NCI-H146 (cell line): ENCODE data around the gene SOX6.
"Not testable (repeated sequence)": the region's sequence is repeated elsewhere in the genome, so short reads cannot be mapped to it uniquely, and the experiment has no call there.

Experiments used
- DNase-seq: peaks from one replicate; lab custom pipeline; 2025; lab: John Stamatoyannopoulos, UW

Gene SOX6

DNA sequence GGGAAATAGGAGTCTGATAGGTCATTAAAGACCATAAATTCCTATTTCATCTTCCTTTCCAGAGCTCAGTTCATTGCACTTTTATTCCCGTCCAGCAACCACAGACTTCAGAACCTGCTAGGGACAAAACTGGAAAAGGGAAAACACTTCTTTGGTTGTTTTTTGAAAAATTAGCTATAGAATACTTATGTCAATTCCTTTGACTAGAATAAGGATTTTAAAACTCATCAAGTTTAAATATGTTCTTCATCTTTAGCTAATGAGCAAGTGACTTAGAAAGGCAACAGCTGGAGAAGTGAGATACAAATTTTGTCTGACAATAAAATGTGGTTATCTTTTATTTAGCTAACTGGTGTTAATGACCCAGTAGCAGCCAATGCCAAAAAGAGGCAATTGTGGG, 206.9 kb downstream of the SOX6 start:
- no peak for DNase-seq

DNA sequence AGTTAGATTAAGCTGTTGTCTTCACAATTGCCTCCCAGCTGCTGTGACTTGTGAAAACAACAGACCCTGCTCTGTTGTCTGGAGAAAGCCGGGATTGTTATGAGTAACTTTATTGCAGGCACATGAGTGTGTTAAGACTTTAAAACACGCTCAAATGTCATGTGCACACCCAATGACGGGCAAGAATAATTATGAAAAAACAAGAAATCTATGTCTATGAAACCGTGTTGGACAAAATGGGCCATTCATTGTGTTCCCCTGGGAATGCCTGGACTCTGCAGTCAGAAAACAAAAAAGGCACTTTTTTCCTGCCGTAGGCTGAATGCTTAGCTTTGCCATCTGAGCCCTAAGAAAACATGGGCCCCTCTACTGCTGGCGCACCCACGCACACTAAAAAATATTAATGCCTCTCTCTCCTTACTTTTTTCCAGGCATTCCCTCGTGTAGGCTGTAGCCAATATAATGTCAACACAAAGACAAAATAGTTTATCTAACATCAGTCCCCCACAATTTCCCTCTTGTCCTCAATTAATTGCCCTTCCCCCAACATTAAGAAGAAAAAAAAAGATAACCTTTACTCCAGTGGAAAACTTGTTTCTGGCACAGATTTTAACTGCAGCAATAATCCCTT, 207.9 kb downstream of the SOX6 start:
- DNase-seq = peak; percentile 4

DNA sequence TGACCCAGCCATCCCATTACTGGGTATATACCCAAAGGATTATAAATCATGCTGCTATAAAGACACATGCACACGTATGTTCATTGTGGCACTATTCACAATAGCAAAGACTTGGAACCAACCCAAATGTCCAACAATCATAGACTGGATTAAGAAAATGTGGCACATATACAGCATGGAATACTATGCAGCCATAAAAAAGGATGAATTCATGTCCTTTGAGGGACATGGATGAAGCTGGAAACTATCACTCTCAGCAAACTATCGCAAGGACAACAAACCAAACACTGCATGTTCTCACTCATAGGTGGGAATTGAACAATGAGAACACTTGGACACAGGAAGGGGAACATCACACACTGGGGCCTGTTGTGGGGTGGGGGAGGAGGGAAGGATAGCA, 209.4 kb downstream of the SOX6 start:
- not testable (repeated sequence) for DNase-seq

DNA sequence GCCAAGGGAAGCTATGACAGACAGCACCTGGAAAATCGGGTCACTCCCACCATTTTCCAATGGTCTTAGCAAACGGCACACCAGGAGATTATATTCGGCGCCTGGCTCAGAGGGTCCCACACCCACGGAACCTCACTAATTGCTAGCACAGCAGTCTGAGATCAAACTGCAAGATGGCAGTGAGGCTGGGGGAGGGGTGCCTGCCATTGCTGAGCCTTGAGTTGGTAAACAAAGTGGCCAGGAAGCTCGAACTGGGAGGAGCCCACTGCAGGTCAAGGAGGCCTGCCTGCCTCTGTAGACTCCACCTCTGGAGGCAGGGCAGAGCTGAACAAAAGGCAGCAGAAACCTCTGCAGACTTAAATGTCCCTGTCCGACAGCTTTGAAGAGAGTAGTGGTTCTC, 214.7 kb downstream of the SOX6 start:
- DNase-seq = not testable (repeated sequence)

DNA sequence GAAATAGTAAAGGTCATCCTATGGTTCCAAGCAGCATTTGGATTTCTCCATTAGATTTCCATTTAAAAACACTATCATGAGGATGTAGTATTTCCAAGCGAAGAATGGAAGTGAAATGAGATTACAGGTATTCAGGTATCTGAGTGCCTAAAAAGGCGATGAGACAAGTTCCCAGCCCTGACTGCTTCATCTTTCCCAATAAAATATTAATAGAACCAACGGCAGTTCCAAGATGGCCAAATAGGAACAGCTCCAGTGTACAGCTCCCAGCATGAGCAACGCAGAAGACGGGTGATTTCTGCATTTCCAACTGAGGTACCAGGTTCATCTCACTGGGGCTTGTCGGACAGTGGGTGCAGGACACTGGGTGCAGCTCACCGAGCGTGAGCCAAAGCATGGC, 215.2 kb downstream of the SOX6 start:
- not testable (repeated sequence) for DNase-seq

DNA sequence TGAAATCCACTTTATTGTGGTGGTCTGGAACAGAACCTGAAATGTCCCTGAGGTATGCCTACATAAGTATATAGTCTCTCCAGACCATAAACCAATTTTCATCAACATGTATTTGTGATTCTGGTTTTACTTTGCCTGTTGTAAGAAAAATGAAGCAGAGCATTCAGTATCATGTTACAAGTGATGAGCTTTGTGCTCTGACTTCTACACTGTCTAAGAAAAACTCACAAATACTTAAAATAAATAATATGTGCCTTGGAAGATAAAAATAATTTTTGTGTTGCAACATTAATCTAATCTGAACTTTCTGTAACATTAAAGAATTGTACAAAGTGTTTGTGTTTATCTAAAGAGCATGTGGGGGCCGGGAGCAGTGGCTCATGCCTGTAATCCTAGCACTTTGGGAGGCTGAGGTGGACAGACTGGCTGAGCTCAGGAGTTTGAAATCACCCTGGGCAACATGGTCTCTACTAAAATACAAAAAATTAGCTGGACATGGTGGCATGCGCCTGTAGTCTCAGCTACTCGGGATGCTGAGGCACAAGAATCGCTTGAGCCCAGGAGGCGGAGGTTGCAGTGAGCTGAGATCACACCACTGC, 219.5 kb downstream of the SOX6 start:
- DNase-seq = no peak

DNA sequence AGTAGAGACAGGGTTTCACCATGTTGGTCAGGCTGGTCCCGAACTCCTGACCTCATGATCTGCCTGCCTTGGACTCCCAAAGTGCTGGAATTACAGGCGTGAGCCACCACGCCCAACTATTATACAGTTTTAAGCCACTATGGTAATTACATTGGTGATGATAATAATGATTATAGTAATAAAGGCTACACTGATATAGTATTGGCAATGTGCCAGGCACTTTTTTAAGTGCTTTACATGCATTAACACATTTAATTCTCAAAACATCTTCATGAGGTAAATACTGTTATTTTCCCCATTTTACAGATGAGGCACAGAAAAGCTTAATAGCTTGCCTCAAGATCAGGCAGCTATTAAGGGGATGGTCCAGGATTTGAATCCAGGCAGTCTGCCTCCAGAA, 222.5 kb downstream of the SOX6 start:
- no peak for DNase-seq

DNA sequence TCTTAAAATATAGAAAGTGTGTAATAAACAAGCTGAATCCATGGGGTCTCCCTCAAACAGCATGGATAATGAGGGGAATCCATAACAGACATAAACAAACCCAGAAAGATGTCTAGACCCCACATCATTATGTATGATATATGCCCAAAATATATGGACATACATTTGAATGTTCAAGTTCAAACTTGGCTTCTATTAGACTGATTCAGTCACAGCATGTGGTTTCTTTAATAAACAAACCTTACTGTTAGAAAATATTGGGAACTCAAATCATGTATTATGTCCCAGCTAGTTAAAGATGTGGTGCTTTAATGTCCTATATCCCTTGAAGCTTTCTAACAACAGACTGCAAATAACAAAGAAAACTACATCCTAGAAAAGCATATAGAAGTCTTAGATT, 228.6 kb downstream of the SOX6 start:
- DNase-seq = no peak

DNA sequence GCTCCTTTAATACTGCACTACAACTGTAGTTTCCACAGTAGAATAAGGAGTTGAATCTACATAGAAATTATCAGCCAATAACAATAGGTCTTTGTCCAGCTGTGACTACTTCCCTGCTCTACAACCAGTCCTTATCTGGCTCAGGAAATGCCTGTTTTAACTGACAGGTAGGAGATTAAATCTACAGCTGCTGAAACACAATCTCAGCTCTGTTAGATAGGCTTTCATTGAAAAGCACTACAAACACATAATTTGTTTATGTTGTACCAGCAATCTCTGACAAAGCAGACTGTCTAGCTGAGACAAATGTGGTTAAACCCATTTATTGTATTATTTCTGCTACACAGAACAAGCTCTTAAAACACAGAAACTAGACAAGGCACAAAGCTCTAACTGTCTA, 230.0 kb downstream of the SOX6 start:
- DNase-seq = peak; percentile 86

DNA sequence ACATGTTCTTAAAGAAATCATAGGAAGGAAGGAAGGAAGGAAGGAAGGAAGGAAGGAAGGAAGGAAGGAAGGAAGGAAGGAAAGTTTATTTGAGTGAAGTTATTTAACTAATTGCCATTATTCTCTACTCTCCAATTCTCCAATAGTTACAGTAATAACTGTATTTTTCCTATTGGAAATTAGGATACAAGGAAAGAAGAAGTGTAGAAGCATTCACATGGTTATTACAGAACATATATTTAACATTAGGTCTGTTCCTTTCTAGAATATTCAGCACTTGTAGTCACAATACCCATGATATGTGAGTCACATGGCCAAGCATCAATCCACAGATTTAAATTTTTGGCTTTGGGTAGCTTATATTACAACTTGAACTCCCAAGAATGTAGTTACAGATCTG, 230.6 kb downstream of the SOX6 start:
- DNase-seq = no peak

DNA sequence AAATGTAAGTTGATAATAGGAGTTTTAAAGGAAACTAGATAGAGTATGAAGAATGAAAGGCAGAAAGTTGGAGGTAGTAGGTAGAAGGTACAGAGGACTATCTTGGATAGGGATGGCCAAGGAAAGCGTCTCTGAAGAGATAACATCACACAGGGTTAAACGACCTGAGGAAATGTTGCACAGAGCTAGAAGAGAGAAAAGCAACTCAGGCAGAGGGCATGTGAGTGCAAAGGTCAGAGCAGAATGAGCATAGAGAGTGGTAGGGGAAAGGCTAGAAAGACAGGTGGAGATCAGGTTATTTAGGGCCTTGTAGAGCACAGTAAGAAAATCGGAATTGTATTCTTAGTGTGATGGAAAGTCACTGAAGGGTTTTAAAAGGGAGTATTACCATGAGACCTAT, 232.0 kb downstream of the SOX6 start:
- DNase-seq = no peak

DNA sequence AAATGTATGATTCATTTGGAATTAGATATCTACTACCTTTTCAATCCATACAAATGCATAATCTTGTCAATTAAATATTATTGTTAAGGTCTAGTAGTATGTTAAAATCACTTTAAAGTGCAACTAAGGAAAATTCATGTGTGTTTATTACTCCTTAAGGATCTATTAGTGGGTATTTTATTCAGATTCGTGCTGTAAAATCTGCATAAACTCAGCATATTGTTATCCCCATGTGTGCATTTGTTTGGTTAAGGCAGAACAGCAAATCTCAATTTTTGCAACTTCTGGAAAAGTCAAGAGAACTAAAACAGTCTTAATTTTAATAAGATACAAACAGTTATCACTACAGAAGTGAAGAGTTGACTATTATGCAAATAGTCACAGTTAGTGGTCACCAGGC, 234.5 kb downstream of the SOX6 start:
- DNase-seq = no peak

DNA sequence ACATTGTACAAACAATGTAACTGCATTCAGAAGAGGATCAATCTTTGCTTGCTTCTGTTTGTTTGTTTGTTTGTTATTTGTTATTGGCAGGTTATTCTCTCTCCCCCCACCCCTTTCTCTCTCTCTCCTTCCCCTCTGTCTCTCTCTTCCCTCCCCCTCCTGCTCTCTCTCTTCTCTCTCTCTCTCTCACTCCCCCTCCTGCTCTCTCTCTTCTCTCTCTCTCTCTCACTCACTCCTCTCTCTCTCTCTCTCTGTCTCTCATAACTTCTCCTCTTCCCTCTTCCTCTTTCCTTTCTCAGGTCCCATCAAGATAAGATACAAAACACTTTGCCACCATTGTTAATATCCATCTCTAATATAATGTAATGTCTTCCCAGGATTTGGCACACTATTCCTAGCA, 236.3 kb downstream of the SOX6 start:
- no peak for DNase-seq

DNA sequence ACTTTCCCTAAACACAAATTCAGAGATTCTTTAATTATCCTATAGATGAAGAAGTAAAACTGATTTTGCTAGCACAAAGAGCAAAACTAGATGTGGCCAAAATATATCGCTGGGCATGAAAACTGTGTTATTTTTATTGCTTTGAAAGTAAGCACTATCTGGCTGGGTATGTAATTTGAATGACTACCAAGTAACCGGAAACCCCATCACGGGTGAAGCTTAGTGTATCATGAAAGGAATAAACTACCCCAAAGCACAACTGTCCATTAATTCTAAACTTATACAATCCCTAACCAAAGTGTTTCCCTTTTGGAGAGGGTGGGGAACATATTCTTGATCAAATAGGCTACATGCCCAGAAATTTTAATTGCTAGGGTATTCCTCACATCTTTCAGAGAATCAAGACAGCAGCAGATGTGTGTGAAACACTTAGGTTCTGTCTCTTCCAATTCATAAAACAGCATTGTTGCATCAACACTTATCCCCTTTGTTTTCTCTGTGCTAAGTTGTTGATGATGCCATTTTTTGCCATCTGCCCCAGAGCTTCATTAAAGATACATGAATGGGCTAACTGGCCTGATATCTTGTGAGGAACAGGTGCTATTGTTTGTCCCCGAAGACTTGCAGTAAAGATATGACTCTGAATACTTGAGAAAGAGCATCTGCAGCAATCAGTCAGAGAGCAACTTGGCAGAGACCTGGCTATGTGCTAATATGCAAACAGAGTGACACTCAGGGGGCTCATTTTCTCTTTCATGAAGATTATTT, 238.2 kb downstream of the SOX6 start:
- DNase-seq = no peak

DNA sequence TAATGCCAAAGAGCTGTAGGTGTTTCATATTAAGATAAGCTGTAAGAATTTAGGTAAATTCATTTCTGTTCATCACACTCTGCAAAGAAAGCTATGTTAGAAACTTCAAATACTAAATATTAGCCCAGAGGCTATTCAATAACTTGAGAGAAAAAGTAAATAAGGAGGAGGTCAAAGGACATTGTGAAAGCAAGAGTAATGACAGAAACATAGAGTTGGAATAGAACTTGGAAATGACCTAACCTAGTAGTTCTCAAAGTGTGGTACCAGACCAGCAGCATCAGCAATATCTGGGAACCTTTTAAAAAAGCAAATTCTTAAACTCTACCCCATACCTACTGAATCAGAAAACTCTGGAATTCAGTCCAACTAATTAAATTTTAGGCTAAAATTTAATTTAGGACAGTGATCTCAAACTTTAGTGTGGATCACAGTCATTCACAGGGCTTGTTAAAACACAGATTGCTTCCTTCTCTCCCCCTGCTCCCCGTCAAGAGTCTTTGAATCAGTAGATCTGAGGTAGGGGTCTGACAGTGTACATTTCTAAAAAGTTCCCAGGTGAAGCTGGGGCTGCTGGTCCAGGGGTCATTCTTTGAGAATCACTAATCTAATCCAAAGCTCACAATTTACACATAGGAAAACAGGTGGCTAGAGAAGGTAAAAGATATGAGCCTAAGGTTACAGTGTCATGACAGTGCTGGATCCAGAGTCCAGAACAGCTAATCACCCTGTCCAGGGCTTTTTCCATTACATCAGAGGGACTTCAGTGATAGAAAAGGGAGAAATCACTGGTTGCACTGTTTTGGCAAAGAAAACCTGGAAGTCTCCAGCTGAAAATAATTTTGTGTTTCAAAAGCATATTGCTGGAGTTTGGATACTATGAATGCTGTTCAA, 241.1 kb downstream of the SOX6 start:
- DNase-seq = no peak

DNA sequence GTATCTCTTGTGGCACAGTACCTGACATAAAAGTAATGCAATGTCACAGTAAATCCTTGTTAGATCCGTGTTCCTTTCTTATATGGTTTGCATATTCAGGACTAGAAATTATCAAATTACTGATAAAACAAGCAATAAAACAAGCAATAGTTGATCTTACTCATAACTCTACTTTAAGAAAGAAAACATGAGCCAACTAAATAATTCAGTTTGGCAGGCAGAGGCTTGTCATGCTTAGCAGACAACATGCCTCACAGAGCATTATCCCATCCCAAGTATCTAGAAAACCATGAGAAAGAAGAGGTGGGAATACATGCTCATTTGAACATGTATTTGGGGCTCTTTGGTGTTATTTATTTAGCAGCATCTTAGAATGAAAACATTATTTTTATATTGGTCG, 241.9 kb downstream of the SOX6 start:
- DNase-seq = no peak

DNA sequence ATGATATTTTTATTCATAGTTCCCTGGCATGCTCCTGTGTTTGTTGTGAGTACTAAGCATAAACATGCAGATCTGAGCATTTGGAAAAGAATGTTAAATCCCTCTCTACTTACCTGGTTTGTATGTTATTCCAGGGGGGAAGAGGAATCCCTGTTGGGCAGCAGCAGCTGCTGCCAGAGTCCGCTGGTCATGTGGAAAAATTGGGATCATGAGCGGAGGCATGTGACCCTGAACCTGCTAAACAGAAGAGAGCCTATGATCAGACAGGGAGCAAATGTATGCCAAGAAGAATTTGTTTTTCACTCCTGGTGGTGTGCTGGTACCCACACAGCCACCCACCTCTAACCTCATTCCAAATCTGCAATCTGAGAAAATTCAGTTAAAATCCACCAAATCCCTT, 244.7 kb downstream of the SOX6 start:
- no peak for DNase-seq

DNA sequence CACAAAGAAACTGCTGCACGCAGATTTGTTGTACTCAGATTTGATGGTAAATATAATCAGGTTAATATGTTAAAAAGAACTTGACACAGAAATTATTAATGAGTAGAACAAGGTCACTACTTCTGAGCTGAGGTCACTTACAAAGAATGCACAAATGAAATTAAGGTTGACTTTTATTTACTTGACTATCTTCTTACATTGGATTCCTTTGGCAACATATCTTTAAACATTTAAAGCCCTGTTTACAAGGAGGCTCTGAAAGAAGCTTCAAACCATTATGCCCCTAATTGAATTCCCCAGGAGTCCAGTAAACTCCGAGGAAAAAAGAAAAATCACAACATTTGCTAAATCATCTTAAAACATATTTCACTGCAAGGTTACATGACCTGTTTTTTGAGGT, 245.5 kb downstream of the SOX6 start:
- DNase-seq = no peak

DNA sequence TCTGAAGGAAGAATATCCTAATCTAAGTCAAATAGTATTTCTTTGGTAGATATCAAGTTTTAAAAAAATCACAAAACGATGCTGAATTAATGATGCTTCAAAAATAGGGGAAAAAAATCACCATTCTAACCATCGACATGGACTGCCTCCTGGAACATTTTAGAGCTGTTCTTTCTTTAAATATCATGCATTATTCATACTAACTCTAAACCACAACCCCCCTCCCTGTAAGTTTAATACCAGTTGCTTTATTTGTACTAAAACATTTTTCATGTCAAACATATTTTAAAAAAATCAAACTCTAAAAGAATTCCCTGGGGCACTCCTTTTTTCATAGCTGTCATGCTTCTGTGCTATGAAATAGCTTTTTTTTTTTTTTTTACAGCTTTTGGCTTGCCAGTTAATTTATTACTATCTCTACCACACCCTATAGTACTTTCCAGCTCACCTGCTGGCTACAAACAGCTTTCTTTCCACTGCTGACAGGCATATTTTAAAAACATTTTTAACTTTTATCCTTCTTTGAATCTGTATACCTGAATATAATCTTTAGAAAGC, 256.9 kb downstream of the SOX6 start:
- DNase-seq = peak; percentile 6

DNA sequence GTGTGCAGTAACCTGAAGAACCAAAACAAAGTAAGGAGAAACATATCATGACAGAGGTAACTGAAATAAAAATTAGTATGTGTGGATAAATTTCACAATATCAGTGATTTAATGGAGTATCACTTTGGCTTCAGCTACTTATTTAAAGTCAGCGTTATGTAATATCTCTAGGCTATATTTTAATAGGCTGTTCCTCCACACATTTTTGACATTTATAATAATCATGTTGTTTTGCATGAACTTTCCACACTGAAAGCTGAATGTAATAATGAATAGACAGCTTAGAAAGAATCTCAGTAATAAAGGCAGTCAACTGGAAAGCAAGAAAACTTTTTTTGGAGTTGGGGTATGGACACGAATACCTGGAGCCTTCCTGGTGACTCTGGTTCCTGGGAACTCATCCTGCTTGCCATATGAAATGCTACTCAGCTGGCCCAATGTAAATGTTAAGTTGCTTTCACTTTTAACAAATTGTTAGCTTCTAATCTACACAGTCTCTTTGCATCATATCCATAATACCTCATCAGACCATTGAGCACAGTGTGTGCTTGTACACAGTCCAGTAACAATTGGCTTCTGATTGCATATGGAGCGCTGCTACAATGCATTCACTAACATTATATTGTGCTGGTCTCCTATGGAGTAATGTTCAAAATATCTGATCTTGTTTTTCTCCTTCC, 257.7 kb downstream of the SOX6 start:
- peak; percentile 8 for DNase-seq

DNA sequence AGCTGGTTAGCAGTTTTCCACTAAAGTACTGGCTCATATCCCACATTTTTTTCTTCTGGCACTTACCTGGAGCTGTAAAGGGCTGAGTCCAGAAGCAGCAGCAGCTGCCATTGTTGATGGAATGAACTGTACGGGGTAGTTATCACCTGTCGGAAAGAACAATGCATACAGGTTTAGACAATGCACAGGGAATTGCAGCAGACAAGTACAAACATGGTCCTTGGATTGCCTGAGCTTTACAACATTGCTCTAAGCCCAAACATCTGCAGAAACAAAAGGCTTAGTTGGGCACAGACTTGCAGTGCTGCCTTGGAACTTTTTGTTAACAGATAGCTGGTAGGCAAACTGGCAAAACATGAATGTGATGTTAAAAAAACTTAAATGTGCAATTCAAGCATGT, 258.8 kb downstream of the SOX6 start:
- DNase-seq = peak; percentile 97

DNA sequence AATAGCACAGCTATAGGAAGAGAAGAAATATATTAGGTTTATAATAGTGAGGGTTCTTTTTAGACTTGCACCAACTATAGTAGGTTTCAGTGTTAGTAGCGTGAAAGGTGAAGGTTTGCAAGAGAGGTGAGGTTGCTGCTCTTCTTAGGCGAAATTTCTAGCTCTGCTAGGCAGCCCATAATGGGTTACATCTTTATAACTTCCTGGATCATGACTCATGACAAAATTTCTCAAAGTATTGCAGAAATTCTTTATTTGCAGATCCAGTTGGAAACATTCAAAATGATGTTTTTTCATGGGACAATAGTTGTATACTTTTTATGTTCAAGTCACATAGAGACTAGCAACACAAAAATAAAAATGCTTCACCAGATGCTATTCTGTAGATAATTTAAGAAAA, 260.0 kb downstream of the SOX6 start:
- DNase-seq = no peak
